ENCODE measurements around the gene TTC28.
A peak's percentile ranks its signal among the peaks of the same experiment; 100 is the strongest.
"Not testable (repeated sequence)": the region's sequence is repeated elsewhere in the genome, so short reads cannot be mapped to it uniquely, and the experiment has no call there.

Gene TTC28

DNA sequence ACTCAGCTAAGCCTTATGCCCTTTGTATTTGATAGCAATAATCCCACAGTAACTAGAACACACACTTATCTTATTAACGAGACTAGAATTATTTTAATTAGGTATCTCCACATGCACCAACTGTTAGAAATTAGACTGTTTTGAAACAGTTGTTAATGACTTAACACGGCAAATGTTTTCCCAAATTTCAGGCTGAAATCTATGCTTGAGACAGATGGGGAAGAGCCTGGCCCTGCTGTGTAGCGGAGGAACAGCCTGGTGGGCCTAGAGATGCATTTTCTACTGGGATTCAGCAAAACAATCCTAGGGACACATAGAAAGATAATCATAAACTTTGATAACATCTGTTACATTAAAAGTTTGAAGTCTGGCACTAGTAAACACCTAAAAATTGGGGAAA, 273.4 kb downstream of the TTC28 start:
- DNase-seq (ENCODE audit: low spot score), result peak; percentile 31

DNA sequence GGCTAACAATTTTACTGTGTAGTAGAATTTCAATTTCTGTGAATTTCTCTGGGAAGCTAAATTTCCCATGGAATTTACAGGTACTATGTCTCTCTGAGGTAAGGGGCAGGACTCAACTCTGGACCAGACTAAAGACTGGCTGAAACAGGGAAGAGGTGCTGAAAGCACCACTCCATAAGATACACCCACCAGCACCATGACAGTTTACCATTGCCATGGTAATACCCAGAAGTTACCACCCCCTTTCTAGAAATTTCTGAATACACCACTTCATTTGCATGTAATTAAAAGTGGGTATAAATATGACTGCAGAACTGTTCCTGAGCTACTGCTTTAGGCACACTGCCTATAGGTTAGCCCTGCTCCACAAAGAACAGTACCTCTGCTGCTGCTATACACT, 274.1 kb downstream of the TTC28 start:
- DNase-seq (ENCODE audit: low spot score), result no peak

DNA sequence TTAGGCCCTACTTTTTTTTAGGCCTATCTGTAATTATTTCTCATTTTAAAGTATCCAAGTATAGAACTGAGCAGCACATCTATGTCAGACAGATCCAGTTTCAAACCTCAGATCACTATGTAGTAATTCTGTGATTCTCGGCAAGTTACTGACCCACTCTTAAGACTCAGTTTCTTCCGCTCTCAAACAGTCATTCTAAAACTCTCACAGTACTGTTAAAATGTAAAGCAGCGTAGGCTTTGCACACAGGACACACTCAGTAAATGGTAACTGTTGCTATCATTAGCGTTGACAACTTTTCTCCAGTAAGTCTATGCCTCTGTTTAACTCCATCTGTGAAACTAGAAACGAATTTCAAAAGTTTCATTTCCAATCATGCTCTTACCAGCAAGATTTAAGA, 277.1 kb downstream of the TTC28 start:
- no peak for DNase-seq (ENCODE audit: low spot score)

DNA sequence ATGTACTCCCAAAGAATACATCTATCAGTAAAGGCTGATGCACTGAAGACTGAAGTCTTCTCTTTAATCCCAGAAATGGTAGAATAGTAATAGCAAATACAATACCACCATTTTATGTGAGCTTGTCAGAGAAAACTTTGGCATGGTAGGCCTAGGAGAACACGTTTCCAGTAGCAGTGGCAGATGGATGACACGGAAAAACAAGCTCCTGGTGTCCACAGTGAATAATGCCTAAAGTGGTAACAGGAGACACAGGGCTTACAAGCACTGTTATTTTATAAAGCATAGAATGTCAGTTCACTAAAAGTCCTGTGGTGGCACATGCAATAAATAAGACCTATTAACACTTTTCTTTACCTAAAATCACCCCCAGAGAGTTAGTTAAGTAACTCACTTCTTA, 277.6 kb downstream of the TTC28 start:
- DNase-seq (ENCODE audit: low spot score), result peak; percentile 24

DNA sequence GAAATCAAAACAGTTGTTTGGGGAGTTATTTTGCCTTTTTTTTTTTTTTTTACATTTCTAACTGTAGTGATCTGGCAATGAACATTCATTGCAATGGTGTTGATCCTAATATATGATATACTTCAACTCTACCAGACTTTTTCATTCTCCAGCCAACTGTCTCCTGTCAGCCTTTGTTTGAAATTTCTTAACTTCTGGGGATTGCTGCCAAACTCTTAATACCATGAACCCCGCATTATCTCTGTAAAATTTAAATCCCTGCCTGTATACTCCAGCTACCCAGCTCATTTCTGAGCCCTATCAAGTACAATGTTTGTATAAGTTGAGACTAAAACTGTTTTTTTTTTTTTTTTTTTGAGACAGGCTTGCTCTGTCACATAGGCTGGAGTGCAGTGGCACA, 280.7 kb downstream of the TTC28 start:
- no peak for DNase-seq (ENCODE audit: low spot score)

DNA sequence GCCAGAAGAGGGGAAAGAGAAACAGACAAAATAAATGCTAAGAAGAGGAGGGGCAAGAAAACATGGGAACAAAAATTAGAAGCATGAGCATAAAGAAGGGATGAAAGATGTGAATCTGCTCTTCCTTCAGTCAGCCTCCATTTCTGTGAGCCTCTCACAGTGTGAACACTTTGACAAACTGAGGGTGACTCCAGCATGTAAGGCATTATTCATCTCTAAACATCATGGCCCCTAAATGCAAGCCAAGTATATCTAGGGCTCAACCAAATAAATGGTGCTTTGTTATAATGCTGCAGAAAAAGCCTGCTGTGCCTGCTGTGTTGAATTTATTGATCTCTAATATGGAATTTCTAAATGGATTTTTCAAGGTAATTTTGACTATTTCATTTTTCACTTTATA, 281.3 kb downstream of the TTC28 start:
- peak; percentile 41 for DNase-seq (ENCODE audit: low spot score)

DNA sequence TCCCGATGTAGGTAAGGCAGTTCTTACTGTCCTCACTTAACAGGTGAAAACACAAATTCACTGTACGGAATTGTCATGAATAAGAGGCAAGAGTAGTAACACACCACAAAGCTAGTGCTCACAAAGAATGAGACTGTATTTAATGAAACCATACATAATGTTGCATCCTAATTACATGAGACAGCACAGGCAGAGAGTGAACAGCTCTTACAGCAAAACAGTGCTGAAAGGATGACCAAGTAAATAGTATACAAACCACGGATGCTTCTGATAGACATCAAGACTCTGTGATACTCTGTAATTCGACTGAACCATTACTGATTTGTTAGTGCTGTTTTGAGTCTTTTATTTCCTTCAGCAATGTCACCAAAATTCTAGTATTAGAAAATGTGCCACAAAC, 282.3 kb downstream of the TTC28 start:
- DNase-seq (ENCODE audit: low spot score), result no peak

DNA sequence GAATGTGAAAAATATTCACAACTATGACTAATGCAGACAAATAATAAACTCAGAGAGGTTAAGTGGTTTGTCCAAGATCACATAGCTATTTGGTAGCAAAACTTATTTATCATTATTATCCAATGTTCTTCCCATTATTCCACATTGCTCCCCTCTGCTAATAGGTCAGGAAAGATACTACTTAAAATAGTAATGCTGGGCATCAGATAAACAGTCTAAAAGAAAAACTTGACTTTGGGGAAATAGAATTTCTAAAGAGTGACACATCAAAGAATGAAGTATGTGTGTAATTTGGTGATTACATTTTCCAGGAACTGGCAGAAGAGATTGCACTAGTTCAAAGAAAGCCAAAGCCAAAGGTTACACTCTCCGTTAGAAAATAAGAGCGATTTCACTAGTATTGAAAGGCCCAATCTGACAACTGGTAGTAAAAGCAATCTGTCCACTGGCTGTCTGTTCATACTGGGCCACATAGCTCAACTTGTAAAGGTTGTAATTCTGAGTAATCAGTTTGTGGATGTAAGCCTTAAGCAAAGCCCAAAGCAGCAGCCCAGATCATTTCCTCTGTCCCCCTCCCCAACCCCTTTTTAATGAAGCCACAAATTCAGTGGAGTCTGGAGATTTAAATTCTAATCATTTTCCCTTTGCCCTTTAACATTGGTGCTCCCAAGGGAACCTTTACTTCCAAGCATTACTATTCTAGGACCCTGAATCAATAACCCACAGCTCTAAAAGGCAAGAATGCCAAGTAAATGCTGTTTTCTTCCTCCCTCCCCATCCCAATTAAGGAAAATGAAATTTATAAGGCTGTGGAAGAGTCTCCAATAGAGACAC, 283.5 kb downstream of the TTC28 start:
- no peak for DNase-seq (ENCODE audit: low spot score)

DNA sequence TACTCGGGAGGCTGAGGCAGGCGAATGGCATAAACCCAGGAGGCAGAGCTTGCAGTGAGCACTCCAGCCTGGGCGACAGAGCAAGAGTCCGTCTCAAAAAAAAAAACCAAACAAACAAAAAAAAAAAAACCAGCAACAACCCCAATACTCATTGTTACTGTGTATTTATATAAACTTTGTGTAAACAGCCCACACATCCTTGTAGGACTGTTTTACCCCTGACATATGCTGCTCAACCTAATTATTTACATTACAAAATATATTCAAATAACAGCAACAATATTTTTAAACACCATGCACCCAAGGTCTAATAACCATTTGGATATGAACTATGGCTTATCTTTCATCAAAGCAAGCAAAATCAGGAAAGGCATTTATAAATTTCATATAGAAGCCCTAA, 284.1 kb downstream of the TTC28 start:
- DNase-seq (ENCODE audit: low spot score), result no peak

DNA sequence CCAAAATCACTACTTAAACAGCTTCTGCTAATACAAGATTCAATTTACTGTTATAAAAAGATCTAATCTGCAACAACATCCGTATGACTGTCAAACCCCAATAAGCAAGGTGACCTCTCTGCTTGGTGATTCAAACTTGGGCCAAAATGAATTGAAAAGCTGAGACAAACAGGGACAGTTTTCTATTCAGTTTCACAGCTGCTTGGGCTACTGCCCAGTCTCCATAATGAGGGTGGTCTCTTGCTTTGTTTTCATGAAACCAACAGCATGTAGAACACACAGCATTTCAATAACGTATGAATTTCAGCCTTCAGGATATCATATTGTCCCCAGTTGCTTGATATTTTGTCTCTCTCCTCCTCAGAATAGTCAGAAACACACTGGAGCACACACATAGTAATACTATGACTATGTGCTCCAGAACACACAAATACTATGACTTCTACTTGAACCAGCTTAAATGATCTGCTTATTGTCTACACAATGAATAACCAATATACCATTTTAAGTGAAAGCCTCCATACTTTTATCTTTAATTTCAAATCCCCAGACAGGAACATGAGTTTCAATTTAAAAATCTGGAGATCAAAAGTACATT, 285.0 kb downstream of the TTC28 start:
- DNase-seq (ENCODE audit: low spot score), result peak; percentile 33

DNA sequence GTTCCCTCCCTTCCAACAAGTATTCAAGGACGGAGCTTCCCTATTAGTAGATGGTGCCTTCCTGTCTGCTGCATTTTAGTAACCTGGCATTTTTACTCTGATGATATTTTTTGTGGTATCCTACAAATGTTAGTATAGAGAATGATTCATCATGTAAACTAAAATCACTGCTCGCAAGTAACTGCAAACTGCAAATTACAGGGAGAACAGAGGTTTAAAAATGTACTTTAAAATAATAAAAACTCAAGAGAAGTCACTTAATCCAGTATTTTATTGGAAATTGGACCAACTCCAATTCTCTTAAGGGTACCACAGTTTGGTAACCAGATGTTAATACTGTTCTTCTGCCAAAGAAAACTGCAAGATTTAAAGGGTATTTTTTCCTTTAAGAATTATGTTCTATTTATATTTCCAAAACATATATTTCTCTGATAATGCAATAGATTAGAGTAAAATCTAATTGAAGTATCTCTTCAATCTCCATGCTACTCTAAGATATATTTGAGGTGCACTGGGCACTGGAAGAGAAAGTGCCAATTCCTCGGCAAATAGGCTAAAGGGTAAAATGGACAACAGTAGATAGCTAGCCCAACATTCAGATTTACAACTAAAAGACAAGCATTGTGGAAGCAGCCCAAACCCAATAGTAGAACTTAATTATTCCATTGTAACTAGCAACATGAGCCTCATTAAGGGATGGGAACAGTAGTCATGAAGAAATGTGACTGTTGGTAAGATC, 298.0 kb downstream of the TTC28 start:
- DNase-seq (ENCODE audit: low spot score), result no peak

DNA sequence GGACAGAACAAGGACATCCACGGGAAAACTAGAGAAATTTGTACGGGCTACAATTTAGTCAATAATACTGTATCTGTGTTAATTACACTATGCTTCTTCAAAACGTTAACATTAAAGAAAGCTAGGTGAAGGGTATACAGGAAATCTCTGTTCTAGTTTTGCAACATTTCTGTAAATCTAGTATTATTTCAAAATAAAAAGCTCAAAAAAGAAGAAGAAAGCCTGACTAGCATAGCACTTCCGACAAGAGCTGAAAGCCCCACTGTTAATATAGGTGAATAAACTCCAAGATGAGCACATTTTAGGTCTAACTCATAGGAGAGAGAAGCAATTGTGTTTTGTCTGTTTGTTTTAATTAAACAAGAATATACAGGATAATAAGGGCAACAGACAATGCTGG, 299.7 kb downstream of the TTC28 start:
- DNase-seq (ENCODE audit: low spot score), result no peak

DNA sequence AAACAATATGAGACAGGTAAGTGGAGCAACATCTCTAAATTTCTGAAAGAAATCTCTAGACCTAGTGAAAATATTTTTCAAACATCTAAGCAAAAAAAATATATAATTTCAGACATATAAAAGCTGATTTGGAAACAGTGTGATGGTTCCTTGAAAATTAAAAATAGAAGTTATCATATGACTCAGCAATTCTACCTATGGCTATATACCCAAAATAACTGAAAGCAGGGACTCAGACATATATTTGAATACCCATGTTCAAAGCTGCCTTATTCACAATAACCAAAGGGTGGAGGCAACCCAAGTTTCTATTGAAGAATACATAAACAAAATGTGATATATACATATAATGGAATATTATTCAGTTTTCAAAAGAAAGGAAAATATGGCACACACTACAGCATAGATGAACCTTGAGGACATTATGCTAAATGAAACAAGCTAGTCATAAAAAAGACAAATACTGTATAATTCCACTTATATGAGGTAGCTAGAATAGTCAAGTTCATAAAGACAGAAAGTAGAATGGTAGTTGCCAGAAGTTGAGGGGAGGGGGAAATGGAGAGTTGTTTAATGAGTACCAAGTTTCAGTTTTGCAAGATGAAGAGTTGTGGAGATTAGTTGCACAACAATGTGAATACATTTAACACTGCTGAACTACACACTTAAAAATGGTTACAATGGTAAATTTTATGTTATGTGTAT, 300.4 kb downstream of the TTC28 start:
- DNase-seq (ENCODE audit: low spot score), result no peak

DNA sequence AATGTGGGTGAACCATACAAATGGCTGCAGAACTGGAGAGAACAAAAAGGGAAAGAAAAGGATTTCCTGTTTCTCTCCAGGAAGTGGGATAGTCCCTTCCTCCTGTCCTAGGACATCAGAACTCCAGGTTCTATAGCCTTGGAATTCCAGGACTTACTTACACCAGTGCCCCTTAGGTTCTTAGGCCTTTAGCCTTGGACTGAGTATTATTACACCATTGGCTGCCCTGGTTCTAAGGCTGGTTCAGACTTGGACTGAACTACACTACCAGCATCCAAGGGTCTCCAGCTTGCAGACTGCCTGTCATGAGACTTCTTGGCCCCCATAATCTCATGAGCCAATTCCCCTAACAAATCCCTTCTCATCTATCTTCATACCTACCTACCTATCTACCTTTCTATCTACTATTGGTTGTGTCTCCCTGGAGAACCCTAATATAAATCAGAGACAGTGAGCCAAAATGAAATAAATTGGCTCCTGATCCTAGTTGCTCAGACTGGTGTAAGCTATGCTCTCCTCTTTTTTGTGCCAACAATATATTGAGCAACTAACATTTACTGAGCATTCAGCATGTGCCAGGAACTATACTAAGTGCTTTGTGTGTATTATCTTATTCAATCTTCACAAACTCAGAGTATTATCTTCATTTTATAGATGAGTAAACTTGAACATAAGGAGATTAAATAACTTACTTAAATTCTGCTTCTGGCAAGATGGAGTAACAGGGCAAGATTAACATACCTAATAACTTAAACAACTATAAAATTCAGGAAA, 303.7 kb downstream of the TTC28 start:
- no peak for DNase-seq (ENCODE audit: low spot score)

DNA sequence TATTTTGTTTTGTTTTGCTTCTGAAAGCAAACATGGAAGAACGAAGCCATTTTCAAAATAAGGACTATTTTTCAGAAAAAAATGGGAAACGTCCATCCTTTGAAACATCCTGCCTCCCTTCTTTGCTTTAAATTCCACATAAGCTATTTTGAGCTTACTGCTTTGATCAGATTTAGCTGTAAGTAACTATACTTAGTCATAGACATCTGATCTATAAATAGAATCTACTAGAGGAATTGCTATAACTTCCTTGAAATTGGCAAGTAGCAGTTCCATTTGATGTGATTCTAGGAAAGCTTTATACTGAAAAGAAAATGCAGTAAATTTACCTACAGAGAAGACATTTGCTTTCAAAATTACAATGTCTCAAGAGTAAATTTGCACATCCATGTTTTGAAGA, 305.8 kb downstream of the TTC28 start:
- no peak for DNase-seq (ENCODE audit: low spot score)

DNA sequence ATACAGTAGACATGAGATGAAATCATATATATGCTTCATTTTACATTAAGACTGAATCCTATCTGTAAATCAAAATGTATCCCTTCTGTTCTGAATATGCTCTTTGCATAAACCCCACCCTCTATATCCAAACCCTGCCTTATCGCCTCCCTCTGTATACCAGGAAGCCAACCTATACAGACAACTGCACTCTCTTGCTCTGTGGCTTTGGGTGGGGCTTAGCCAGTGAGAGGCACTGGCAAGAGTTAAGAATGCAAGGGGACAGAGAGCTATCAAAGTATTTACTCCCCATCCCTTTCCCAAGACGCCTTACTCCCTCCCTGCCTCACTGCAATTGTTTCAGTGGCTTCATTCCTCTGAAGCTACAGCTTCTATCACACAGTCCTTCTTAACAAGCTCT, 309.8 kb downstream of the TTC28 start:
- DNase-seq (ENCODE audit: low spot score), result no peak

DNA sequence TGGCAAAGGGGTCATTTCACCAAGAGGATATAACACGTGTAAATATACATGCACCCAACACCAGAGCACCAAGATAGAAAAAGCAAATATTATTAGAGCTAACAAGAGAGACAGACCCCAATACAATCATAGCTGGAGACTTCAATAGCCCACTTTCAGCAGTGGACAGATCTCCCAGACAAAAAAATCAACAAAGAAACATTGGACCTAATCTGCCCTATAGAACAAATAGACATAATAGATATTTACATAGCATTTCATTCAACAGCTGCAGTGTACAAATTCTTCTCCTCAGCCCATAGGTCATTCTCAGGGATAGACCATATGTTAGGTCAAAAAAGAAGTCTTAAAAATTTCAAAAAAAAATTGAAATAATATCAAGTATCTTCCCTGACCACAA, 312.8 kb downstream of the TTC28 start:
- DNase-seq (ENCODE audit: low spot score), result no peak

DNA sequence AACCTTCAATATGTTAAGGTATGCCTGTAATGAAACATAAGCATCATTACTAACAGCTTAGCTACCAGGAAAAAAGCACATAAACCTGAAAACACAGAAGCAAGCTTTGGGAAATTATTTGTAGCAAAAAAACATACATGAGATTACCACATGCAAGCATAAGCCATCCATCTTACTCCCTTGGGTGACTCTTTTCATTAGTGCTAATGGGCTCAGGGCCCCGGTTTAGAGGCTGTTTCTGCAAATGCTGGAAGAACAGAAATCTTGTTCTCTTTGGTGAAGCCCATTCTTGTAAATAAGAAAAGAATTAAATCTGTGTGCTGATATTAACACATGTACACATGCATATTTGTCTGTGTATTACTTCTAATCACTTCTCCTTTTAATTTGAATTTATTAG, 314.3 kb downstream of the TTC28 start:
- DNase-seq (ENCODE audit: low spot score), result no peak

DNA sequence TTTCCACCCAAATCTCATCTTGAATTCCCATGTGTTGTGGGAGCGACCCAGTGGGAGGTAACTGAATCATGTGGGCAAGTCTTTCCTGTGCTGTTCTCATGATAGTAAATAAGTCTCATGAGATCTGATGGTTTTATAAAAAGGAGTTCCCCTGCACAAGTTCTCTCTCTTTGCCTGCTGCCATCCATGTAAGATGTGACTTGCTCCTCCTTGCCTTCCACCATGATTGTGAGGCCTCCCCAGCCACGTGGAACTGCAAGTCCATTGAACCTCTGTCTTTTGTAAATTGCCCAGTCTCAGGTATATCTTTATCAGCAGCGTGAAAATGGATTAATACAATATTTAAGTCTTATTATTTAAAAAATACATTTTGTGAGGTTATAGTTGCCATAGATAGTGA, 315.5 kb downstream of the TTC28 start:
- not testable (repeated sequence) for DNase-seq (ENCODE audit: low spot score)

DNA sequence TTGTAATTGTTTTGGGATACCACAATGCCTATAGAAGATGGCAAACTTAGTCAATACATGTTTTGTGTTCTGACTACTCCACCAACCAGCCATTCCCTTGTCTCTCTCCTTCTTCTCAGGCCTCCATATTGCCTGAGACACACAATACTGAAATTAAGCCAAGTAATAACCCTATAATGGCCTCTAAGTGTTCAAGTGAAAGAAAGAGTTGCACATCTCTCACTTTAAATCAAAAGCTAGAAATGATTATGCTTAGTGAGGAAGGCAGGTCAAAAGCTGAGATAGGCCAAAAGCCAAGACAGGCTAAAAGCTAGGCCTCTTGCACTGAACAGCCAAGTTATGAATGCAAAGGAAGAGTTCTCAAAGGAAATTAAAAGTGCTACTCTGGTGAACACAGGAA, 318.7 kb downstream of the TTC28 start:
- DNase-seq (ENCODE audit: low spot score), result no peak

DNA sequence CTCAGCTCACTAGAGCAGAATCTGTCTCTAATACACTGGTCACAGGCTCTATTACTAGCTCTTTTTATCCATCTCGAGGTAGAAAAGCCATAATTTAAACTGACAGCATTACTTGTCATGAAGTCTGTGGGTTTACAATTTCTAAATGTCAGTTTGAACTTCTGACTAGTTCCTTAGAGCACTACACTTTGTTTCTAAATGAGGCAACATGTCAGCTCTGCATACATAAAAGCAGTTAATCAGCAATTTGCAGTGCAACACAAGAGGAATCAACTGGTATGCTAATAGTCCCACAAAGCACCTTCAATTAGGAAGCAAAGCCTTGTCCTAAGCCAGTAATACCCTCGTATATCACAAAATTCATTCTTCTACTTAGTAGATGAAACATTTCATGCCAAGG, 321.3 kb downstream of the TTC28 start:
- no peak for DNase-seq (ENCODE audit: low spot score)

DNA sequence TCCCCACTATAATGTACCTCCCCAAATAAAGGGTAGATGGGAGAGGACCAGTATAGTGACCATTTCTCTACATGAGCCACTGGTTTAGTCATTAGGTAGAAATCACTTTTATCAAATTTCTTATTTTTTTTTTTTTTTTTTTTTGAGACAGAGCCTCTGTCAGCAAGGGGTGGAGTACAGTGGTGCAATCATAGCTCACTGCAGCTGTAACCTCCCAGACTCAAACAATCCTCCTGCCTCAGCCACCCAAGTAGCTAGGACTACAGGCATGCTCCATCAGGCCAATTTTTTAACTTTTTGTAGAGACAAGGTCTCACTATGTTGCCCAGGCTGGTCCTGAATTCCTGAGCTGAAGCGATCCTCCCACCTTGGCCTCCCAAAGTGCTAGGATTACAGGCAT, 322.4 kb downstream of the TTC28 start:
- DNase-seq (ENCODE audit: low spot score), result no peak
